ENCODE data around the gene SEC14L6.

The SEC14L6 gene

DNA sequence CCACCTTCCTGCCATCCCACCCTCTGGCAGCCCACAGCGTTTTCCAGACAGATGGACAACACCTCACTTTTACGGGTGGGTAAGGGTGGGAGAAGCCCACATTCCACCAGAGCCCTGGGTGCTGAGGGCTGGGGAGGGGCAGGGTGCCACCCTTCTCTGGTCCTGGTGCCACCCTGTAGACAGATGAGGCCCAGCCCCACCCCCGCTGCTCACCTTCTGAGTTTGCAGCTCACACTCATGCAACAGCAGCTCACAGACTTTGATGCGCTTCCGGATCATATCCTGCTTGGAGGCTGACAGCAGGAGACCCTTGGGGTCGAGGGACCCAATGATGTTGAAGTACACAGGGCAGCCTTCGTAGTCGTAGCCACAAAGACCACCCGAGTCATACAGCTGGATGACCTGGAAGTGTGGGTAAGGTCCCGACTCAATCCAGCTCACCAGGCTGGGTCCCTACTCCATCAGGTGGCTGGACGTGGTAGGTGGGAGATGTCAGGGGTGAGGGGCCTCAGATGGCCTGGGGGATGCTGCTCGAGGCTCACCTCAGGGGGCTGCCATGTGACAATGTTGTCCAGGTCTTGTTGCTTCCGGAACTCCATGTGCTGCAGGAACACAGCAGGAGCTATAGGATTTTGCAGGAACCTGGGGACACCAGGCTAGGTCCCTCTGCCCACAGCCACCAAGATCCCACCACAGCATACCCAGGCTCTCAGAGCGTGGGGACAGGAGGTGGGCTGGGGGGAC, 51.3 kb downstream of the SEC14L6 start:
- TF ChIP-seq, protein P1, sequence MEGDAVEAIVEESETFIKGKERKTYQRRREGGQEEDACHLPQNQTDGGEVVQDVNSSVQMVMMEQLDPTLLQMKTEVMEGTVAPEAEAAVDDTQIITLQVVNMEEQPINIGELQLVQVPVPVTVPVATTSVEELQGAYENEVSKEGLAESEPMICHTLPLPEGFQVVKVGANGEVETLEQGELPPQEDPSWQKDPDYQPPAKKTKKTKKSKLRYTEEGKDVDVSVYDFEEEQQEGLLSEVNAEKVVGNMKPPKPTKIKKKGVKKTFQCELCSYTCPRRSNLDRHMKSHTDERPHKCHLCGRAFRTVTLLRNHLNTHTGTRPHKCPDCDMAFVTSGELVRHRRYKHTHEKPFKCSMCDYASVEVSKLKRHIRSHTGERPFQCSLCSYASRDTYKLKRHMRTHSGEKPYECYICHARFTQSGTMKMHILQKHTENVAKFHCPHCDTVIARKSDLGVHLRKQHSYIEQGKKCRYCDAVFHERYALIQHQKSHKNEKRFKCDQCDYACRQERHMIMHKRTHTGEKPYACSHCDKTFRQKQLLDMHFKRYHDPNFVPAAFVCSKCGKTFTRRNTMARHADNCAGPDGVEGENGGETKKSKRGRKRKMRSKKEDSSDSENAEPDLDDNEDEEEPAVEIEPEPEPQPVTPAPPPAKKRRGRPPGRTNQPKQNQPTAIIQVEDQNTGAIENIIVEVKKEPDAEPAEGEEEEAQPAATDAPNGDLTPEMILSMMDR (IDR thresholded peaks at IDR 0.05; ENCODE audit: insufficient read depth, low read depth, low read length, missing control alignments), result no peak
- no peak overlapping the region for H3K4me3 ChIP-seq (ENCODE audit: low read depth, low read length)
- DNase-seq (ENCODE audit: low read depth), result no peak

DNA sequence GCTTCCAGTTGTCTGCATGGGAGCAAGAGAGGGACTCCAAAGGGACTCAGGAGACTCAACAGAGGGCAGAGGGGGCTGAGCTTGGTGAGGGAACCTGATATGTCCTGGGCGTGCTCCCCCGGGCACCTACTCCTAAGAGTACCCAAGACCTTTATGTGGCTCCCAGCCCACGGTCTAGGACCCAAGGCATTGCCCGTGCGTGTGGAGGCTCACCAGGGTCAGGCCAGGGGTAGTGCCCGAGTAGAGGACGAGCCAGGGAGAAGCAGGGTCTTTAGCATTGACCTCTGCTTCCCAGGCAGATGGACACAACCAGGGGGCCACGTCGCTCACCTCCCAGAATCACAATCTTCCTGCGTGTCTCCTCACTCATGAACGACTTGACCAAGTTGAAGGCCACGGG, 54.4 kb downstream of the SEC14L6 start:
- DNase-seq (ENCODE audit: low read depth), result no peak
- no peak overlapping the region for H3K4me3 ChIP-seq (ENCODE audit: low read depth, low read length)
- TF ChIP-seq, protein P1 (IDR thresholded peaks at IDR 0.05; ENCODE audit: insufficient read depth, low read depth, low read length, missing control alignments), result no peak

DNA sequence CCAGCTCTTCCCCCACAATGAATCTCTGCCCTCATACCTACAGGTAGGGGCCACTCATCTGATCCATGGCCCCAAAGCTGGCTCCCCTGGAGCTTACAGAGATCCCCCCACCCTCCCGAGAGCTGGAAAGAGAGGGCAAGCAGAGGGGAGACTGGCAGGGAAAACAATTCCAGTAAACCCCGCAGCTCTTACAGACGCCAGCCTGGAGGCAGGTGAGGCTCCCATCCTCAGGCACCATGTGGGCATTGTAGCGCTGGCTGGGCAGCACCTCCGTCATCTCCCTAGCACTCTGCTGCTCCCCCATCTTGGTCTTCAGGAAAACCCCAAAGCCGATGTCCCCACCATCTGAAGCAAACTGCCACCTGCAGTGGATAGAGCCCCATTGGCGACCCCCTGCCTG, 55.2 kb downstream of the SEC14L6 start:
- H3K4me3 ChIP-seq (ENCODE audit: low read depth, low read length), result no peak overlapping the region
- no peak for DNase-seq (ENCODE audit: low read depth)
- TF ChIP-seq, protein P1 (IDR thresholded peaks at IDR 0.05; ENCODE audit: insufficient read depth, low read depth, low read length, missing control alignments), result no peak

DNA sequence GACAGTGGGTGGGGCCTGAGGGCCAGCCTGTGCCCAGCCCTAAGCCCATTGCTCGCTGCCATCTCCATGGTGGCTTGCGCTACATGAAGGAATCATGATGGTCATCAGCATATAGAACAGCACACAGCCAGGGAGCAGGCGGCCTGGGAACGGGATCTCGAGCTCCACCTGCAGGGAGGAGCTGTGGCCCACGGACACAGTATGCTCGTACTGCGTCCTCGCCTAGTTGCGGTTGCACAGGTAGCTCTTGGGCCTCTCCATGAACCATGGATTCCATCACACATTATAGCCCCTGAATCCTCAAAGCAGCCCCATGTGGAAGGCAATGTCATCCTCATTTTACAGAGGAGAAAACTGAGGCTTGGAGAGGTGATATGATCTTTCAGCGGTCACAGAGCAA, 56.1 kb downstream of the SEC14L6 start:
- TF ChIP-seq, protein P1 (IDR thresholded peaks at IDR 0.05; ENCODE audit: insufficient read depth, low read depth, low read length, missing control alignments), result peak; percentile 21
- H3K4me3 ChIP-seq (ENCODE audit: low read depth, low read length), result no peak overlapping the region
- no peak for DNase-seq (ENCODE audit: low read depth)

DNA sequence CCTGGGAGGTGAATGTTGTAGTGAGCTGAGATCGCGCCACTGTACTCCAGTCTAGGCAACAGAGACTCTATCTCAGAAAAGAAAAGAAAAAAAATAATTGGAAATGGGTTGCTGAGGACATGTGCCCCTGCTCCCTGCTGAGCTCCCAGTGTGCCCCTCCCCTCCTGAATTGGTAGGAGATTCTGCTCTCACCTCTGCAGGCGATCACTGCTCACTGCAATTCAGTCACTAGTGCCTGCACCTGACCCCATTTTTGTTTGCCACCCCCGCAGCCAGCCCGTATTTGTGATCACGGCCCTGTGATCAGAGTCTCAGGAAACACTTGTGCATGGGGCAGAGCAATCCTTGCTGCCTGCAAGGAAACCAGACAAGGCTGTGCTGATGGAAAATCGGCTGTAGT, 58.4 kb downstream of the SEC14L6 start:
- TF ChIP-seq, protein P1 (IDR thresholded peaks at IDR 0.05; ENCODE audit: insufficient read depth, low read depth, low read length, missing control alignments), result no peak
- no peak overlapping the region for H3K4me3 ChIP-seq (ENCODE audit: low read depth, low read length)
- DNase-seq (ENCODE audit: low read depth), result no peak

DNA sequence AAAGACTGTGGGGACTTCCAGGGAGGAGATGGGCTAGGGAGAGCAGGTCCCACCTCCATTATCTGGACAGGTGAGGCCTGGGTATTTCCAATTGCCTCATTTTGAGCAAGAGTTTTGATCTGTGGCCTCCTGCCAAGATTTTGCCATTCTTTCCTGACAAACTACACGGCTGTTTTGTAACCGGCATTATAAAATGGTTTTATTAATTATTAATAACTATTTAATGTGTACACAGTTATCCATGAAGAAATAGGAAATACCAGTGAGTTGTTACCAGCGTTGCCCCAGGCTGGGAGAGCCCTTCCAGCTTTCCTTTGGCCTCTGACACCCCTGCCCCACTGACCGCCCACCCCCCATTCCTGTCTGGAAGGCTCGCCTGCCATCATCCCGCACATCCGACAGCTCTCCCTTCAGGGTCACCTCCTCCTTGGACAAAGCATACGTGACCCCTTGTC, 59.9 kb downstream of the SEC14L6 start:
- no peak for DNase-seq (ENCODE audit: low read depth)
- TF ChIP-seq, protein P1 (IDR thresholded peaks at IDR 0.05; ENCODE audit: insufficient read depth, low read depth, low read length, missing control alignments), result no peak
- no peak overlapping the region for H3K4me3 ChIP-seq (ENCODE audit: low read depth, low read length)

DNA sequence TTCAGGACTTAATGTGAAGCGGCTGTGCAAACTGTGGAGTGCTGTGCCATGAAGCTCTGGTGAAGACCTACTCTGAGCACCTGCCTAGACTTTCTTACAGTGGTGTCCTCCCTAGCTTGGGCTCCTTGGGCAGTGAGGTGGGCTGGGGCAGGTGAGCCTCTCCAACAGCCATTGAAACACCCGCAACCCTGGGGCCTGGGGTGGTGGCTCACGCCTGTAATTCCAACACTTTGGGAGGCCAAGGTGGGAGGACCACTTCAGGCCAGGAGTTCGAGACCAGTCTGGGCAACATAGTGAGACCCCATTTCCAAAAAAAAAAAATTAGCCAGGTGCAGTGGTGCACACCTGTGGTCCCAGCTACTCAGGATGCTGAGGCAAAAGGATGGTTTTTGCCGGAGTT, 60.4 kb downstream of the SEC14L6 start:
- DNase-seq (ENCODE audit: low read depth), result no peak
- TF ChIP-seq, protein P1 (IDR thresholded peaks at IDR 0.05; ENCODE audit: insufficient read depth, low read depth, low read length, missing control alignments), result no peak
- no peak overlapping the region for H3K4me3 ChIP-seq (ENCODE audit: low read depth, low read length)
